Activated T-helper 9 cell treated with anti-CD3 and anti-CD28 coated beads, Interleukin-2, amount 50 U/mL, for 16 hours (primary cell): ENCODE data around the gene SKAP2.

Experiments
- DNase-seq: peaks from one replicate; pipeline ENCODE4 v3.0.0-alpha.2; 2020; ENCODE audit warnings: low read depth

The SKAP2 gene

DNA sequence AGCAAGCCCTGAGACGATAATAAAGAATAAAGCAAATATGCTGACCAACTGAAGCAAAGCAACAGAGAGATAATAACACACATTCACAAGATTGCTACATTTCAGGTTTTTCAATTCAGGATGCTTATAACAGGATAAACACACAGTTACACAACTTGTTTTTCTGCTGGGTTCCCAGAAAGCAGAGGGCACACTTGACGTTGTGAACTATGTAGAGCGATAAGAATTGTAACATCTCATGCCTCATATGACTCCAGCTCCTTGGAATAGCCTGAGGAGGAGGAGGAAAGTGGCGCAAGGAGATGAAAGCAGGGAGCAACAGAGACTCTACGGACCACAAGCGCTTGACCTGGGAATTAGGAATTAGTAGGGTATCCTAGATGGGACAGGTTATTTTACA lies 201.7 kb downstream of the SKAP2 start:
- no peak for DNase-seq

DNA sequence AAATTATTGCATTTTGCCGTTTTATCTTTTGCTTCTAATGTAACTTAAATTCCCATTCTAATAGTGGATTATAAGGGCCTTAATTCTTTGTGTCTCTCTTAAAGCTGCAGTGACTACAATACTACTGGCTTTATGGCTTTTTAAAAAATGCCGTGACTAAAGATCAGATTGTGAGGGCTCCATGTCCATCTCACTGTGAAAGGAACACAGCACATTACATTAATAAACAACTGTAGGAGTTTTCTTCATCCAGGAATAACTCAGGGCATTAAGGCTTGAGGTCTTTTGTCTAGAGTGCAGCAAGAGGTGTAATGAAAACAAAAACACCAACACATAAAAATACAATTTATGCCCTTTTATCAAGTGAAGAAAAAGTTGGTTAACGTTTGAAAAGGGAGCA lies 205.3 kb downstream of the SKAP2 start:
- no peak for DNase-seq

DNA sequence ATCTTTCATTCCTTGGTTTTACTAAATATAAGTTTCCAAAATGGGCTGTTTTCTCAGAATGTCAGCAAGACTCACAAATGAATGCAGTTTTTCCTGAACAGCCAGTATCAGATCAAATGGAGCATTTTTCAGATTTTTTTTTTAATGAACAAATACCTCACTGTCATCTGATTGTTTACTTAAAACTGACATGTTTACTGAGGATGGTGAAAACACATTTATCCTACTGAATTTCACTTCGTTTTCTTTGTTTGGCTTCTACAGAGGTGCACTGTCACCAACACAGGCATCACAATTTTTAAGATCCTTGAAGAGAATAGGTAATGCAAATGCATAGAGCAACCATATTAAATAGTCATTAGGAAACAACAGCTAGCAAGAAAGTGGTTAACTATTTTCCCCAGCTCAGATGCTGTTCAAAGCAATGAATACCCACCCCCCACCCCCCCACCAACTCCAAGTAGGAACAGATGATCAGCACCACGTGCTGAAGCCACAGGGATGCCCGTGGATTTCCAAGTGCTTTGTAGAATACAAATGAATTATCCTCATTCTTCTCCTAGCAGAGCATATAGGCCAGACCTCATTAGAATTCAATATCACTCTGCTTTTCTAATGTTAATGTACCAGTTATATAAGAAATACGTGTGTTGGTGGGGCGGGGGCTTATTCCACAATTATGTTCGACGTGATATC lies 205.9 kb downstream of the SKAP2 start:
- DNase-seq, result no peak

DNA sequence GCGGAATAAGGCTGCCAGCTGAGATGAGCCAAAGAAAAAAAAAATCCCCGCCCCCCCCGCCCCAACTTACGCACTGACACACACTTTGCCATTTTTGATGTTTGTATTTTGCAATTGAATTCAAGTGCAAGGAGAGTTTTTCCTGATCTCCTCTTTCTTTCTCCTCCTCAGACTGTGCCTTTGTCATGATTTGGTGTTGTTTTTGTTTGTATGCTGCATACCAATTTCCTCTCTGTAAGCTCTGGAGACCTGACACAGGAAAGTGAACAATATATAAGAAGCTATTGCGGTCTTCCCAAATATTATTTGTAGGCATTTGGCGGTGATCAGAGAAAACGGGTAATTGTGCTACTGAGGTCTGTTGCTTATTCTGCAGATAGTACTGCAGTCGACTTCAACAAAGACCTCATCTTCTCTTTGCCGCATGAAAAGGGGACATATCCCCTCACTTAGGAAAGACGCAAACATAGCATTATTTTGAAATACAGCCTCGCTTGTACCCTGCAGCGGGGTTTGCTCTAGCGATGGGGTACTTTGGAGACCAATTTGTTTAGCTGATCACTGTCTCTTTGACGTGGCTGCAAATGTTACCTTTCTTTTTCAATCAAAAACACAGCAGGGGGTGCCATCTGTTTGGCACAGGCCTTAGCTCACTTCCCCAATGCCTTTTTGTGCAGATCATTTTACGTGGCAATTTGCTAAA lies 206.6 kb downstream of the SKAP2 start:
- DNase-seq, result no peak

DNA sequence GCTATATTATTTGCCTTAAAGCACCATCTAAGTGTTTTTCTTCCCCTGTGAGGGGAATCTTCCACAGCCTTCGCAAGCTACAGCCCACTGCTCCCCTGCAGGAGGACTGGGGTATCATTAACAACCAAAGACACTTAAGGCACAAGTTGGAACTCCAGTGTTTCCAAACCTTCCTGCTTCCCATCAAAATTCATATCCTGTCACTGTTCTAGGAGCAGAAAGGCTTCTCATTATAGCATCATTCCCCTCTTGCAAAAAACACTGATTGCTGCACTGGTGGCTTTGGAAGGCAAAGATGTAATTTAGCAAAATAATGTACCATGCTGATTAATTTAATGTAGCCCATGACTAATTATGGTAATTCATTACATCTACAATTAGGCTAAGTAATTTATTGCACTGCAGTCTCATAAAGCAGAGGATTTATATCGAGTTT lies 207.2 kb downstream of the SKAP2 start:
- no peak for DNase-seq

DNA sequence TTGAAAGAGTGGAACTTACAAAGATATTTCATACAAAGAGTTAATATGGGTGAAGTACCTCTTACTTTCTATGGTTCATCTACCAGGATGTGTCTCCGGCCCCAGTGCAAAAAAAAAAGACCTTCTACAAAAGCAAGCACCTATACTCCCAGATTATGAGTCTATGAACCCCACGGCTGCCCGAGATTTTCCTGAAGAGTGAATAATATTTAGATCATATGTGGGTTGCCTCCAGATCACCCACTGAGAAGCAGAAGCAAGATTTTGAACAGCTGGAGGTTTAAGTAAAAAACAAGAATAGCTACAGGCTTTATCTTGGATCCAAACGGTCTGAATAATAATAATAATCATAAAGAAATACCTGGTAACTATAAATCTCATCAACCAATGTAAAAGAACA lies 207.7 kb downstream of the SKAP2 start:
- no peak for DNase-seq

GRCh38 chr7:26655781-26656180 lies 208.6 kb downstream of the SKAP2 start:
- no peak for DNase-seq

DNA sequence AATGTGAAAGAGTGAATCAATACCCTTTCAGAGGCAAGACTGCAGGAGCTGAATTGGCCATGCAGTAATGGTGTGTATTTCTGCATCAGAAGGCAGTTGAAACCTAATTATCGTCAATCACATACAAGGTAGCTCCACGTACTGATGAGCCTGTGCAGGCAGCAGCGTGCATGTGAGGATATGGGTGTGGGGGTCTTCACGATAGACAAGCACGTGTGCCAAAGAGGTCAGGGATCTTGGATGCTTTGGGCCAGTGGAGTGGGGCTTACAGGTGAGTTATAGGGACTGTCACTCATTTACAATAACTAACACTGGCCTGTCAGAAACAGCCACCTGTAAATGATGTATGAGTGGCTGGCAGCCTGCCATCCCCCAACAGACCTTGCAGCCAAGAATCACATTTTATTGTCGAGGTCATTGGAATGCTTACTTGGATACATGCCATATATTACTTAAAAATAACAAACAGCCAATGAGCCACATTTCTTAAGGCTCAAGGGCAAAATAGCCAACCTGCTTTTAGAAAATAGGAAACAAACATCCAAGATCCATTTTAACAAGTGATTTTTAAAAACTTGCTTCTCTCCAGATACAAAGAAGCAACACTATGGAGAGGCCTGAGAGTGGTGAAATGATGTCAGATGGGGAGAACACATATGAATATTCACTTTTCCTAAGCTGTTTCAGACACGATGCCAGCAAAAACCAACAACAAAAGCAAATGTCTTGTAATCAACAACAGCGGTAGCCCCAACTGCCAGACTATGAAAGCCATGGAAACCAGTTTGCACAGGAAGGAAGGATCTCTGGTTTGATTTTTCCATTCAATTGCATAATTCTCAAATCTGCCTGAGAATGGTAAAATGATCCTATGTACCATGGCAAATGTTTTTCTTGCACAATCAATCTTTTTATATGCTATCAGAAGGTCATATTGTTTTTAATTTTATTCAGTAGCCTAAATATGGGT lies 210.7 kb downstream of the SKAP2 start:
- no peak for DNase-seq

DNA sequence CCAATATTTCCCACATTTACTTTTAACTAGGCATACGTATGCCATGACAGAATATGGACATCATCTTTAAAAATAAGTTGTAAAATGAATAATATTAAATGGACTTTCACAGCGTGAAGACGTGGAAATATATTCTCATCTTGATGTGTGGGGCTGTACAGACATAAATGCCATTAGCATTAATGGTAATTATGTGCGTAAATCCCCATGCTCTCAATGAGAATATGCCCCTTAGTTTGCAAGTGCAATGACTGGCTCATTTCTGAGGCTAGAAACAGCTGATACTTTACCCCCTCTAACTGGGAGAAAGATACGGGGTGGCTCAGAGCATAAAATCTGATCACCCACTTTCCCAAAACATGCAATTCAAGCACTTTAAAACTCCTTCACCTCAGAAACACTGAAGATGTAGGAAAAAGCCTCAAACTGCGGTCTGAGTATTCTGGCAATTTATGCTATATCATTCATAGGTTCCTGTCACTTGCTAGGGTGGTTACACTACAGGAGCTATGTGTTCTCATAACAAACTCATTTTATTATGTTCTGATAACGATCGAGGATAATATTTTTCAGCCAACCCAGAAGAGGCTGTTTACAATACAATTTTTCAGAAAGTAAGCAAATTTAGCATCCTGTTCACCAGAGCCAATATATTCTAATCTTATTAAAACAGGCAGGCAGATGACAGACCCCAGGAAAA lies 211.8 kb downstream of the SKAP2 start:
- no peak for DNase-seq

DNA sequence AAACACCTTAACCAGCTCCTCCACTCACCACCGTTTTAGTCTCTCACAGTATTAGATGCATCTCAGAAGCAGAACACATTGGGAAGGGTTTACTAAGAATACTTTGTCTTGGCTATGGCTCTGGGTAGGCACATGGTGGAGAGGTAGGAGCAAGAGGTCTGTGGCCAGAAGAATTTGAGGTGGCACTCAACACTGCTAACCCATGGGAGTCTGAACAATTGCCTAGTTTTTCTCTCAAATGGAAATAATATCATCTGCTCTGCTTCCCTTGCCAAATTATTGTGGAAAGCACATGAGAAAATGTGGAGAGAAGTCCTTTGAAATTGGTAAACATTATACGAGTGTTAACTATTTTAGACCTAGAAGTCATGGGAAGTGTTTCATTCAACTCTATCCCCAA lies 214.3 kb downstream of the SKAP2 start:
- DNase-seq, result no peak

- DNase-seq, result no peak
These were observed 215.0 kb downstream of the SKAP2 start for GRCh38 chr7:26649388-26649787.

GRCh38 chr7:26648554-26648953 lies 215.8 kb downstream of the SKAP2 start:
- DNase-seq, result no peak

DNA sequence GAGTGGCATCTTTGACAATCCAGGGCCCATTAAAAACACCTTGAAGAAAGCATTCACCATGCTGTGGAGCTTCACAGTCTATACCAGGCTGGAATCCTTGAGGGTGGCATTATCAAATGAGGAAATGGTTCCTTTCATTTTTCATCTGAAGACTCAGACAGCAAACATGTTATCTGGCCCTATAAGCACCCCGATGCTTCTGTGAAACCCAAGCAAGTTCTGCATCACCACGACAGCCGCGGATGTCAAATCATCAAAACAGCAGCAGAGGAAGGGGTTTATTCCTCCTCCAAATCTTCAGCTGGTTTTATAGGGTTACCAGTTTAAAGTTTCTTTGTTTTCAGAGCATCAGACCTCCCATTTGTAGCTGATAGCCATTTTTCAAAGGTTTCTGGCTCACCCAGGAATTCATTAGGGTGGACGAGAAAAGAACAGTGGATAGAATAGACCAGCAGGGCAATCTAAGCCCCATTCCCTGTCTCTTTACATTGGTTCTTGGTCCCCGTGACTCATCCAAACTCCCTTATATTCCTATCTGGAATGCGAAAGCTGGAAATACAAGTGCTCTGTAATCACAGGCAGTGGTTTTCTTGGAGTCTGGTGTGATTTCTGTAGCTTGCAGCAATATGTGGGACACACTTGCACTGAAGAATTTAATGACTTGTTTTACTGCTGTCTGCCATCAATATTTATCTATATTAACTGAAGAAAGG lies 217.9 kb downstream of the SKAP2 start:
- DNase-seq, result no peak

DNA sequence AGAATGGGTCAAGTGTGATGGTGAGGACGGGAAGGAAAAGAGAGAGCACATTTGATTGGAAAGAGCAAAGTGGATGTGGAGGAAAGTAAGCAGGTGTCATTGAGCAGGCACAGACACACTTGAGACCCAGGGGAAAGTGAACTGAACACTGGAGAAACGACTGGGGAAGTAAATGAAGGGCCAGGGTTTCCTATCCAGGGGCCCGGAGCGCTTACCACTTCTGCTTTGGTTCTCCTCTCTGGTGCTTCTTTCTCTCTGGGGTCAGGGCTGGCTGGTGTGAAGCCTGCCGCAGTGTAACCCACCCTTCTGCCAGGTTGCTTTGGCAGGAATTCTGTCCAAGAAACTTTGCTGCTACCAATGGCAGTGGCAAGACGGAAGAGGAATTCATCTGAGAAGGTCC lies 219.3 kb downstream of the SKAP2 start:
- DNase-seq, result no peak

GRCh38 chr7:26642416-26642815 lies 222.0 kb downstream of the SKAP2 start:
- no peak for DNase-seq

DNA sequence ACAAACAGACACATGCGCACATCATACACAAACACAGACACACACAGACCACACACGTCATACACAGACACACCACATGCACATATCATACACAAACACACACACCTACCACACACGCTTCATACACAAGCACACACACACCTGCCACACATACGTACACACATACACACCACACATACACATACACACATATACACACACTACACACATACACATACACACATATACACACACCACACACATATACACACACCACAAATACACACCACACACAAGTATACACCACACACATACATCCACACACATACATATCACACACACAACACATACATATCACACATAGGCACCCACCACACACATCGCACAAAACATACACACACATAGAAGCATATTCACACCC lies 224.7 kb downstream of the SKAP2 start:
- DNase-seq, result no peak

GRCh38 chr7:26639111-26639510 lies 225.3 kb downstream of the SKAP2 start:
- DNase-seq, result no peak

GRCh38 chr7:26638140-26638539 lies 226.2 kb downstream of the SKAP2 start:
- DNase-seq, result no peak

DNA sequence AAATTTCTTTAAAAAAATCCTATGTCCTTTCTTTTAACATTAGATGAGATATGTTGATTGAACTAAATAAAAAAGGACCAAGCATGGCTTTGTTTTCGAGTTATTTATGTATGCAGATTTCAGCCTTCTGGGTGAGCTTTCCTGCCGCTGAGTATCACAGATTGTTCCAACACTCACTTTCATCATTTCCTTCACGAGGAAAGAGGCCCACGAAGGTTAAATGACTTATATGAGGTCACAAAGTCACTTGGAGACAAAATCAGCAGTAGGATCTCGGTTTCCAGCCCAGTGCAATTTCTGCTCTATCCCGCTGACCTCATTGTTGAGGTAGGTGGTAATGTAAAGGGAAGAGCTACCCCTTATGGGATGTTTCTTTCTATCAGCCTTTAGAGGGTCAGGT lies 226.8 kb downstream of the SKAP2 start:
- no peak for DNase-seq

GRCh38 chr7:26636808-26637207 lies 227.6 kb downstream of the SKAP2 start:
- no peak for DNase-seq

GRCh38 chr7:26633557-26633956 lies 230.8 kb downstream of the SKAP2 start:
- no peak for DNase-seq
